Activated CD4-positive, alpha-beta T cell treated with anti-CD3 and anti-CD28 coated beads for 1 hour (primary cell): ENCODE results near the gene SRPK2.

Source experiments
- DNase-seq: peaks from one replicate; pipeline ENCODE4 v3.0.0-alpha.2; 2020

The SRPK2 gene

DNA sequence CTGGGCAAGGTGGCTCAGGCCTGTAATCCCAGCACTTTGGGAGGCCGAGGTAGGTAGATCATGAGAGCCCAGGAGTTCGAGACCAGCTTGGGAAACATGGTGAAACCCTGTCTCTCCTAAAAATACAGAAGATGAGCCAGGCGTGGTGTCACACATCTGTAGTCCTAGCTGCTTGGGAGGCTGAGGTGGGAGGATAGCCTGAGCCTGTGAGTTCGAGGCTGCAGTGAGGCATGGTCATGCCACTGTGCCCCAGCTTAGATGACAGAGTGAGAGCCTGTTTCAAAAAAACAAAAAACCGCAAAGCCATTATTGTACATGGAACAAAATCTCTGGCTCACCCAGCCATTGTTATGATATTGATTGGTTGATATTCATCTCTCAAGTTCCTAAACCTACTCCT is 321.0 kb downstream of the SRPK2 start:
- DNase-seq, result no peak
